WERI-Rb-1 (cell line): ENCODE results near the gene MZT2B.
"Not testable (repeated sequence)": the region's sequence is repeated elsewhere in the genome, so short reads cannot be mapped to it uniquely, and the experiment has no call there.

Source experiments
- DNase-seq: peaks from one replicate; pipeline ENCODE4 v3.0.0-alpha.2; 2020
- H3K27ac ChIP-seq: fragments of 250-450 bp; sonication (Bioruptor Pico); 2 replicates; pipeline ENCODE4 v1.5.1; 2020; ENCODE audit warnings: mild to moderate bottlenecking, moderate library complexity
- H3K27me3 ChIP-seq: fragments of 250-450 bp; sonication (Bioruptor Pico); 2 replicates; pipeline ENCODE4 v1.5.1; 2021; ENCODE audit warnings: mild to moderate bottlenecking, low read depth, moderate library complexity; ENCODE audit not compliant: insufficient read depth, severe bottlenecking
- H3K36me3 ChIP-seq: fragments of 250-450 bp; sonication (Bioruptor Pico); 2 replicates; pipeline ENCODE4 v1.5.1; 2020; ENCODE audit warnings: mild to moderate bottlenecking, moderate library complexity
- H3K4me3 ChIP-seq: 2 replicates; pipeline ENCODE4 v1.5.1; 2011; ENCODE audit warnings: low read depth, mild to moderate bottlenecking, control low read depth, low read length
- H3K9me3 ChIP-seq: fragments of 250-450 bp; sonication (Bioruptor Pico); 2 replicates; pipeline ENCODE4 v1.5.1; 2021; ENCODE audit warnings: mild to moderate bottlenecking, moderate library complexity; ENCODE audit not compliant: severe bottlenecking
- CTCF ChIP-seq: IDR thresholded peaks from 2 replicates; pipeline ENCODE4 v1.5.1; 2011; ENCODE audit warnings: low read depth, mild to moderate bottlenecking, control low read depth, inconsistent platforms, low read length

Gene MZT2B

DNA sequence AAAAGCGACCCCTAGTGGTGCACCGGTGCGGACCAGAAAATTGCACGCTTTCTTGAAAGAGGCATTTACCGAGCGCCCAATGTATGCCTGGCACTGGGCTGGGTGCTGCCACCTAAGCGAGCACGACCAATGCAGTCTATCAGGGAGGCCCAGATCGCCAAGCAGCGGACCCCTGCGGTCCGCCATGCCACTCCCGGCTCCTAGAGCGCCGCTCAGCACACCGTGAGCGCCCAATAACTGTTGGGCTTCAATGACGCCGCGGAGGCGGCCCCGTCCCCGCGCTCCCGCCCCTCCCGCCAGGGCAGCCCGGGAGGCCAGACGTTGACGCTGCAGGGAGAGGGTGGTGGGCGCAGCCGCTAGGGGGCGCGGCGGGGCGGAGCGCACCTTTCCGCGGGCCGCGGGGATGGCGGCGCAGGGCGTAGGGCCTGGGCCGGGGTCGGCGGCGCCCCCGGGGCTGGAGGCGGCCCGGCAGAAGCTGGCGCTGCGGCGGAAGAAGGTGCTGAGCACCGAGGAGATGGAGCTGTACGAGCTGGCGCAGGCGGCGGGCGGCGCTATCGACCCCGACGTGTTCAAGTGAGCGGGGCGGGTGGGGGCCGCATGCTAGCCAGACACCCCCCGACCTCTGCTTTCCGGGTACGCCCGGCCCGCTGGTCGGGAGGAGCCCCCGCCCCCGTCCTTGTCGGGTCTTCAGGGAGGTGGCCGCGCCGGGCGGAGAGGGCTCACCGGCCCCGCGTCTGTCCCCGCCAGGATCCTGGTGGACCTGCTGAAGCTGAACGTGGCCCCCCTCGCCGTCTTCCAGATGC lies at the start of gene MZT2B:
Gene MZT2B (plus strand): TSS at position 383 of the 803 bp plus-strand sequence. CDS start 21 bp downstream, at position 404.
- TF ChIP-seq CTCF, result peak; percentile 71
- peak within 1 kb of the TSS; percentile 95 for H3K27ac ChIP-seq

DNA sequence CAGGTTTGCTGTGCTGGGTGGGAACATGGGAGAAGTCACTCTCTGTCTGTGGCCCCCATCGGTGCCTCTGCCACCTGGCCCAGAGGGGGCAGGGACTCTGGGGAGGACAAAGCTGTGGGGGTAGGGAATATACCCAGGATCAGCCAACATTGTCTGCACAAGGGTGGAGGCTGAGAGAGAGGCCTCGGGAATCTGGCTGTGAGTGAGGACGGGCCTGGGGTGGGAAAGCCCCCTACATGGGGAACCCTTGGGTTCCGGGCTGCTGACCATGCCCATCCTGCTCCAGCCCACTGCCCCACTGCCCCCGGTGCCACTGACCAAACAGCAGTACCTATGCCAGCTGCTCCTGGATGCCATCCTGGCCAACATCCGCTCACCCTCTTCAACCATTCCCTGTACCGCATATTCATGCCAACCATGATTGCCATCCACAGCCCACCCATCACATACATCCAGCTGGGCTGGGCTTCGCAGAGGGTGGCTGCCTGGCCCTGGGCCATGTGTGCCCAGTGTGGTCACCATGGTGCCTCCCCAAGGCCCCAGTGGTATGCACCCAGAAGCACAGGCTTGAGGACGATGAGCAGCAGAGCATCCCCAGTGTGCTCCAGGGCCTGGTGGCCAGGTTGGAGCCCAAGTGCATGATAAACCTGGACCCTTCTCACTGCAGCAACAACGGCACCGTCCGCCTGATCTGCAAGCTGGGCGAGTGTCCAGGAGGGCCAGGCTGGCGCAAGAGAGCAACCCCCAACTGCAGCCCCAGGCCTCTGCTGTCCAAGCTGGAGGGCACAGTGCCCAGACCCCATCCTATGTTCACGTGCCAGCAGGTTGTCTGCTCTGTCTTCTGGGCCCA lies 46.1 kb upstream of the MZT2B start:
- no peak overlapping the region for H3K27ac ChIP-seq
- no peaks in the 10 kb centered on the region for H3K36me3 ChIP-seq
- no peak for TF ChIP-seq CTCF
- no peak for DNase-seq
- no peak overlapping the region for H3K4me3 ChIP-seq
- H3K9me3 ChIP-seq, result no peaks in the 10 kb centered on the region
- no peaks in the 10 kb centered on the region for H3K27me3 ChIP-seq

More for the DNA sequence above, at the start of gene MZT2B:
- H3K9me3 ChIP-seq, H3K27me3 ChIP-seq: not testable (repeated sequence)
- Histone ChIP-seq H3K36me3 (peaks cover 11% of the 10 kb centered on the region), H3K4me3 (peak within 1 kb of the TSS; percentile 90)
- DNase-seq, result peak; percentile 89

GRCh38 chr2:130136546-130136945 lies 45.5 kb upstream of the MZT2B start:
- not testable (repeated sequence) for H3K27ac ChIP-seq, H3K27me3 ChIP-seq, H3K36me3 ChIP-seq, DNase-seq, H3K9me3 ChIP-seq, H3K4me3 ChIP-seq

DNA sequence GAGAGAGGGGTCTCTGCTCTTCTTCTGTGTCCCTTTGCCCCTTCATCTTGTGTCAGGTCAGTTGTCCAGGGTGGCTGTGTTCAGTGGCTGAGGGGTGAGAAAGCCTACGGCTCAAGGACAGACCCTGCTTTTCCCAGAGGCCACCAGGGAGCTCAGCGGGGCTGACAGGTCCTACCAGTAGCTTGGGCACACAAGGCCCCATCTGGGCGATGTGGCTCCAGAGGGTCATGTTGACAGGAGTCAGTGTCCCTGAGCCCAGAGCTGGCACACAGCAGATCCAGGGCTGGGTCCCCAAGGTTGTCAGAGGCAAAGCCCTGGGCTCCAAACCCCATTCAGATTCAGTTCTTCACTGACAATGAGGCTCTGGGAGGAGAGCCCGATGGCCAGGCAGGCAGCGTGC lies 44.9 kb upstream of the MZT2B start:
- H3K27ac ChIP-seq, DNase-seq, H3K27me3 ChIP-seq, H3K4me3 ChIP-seq, H3K36me3 ChIP-seq, H3K9me3 ChIP-seq: not testable (repeated sequence)

DNA sequence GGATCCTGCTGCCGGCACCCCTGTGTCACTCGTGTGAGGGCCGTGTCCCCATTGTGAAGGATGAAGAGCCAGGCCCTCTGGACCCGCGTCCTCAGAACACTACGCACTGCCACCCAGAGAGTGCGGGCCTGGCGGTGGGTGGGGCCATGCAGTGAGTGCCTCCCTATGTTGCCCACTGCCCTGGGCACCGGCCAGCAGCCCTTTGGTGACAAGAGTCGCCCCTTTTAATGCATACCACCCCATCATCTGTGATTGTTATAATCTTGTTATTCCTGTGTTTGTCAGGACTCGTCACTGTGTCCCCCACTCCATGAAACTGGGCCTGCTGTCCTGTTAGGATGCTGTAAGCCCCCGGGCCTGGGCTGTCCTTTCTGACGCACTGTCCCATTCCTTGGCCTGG lies 43.7 kb upstream of the MZT2B start:
- not testable (repeated sequence) for H3K36me3 ChIP-seq, H3K4me3 ChIP-seq, DNase-seq, H3K27ac ChIP-seq, H3K9me3 ChIP-seq, H3K27me3 ChIP-seq

- not testable (repeated sequence) for H3K36me3 ChIP-seq, H3K27me3 ChIP-seq, H3K27ac ChIP-seq, H3K9me3 ChIP-seq, H3K4me3 ChIP-seq, DNase-seq
Measured at GRCh38 chr2:130138841-130139251, 43.2 kb upstream of the MZT2B start.

DNA sequence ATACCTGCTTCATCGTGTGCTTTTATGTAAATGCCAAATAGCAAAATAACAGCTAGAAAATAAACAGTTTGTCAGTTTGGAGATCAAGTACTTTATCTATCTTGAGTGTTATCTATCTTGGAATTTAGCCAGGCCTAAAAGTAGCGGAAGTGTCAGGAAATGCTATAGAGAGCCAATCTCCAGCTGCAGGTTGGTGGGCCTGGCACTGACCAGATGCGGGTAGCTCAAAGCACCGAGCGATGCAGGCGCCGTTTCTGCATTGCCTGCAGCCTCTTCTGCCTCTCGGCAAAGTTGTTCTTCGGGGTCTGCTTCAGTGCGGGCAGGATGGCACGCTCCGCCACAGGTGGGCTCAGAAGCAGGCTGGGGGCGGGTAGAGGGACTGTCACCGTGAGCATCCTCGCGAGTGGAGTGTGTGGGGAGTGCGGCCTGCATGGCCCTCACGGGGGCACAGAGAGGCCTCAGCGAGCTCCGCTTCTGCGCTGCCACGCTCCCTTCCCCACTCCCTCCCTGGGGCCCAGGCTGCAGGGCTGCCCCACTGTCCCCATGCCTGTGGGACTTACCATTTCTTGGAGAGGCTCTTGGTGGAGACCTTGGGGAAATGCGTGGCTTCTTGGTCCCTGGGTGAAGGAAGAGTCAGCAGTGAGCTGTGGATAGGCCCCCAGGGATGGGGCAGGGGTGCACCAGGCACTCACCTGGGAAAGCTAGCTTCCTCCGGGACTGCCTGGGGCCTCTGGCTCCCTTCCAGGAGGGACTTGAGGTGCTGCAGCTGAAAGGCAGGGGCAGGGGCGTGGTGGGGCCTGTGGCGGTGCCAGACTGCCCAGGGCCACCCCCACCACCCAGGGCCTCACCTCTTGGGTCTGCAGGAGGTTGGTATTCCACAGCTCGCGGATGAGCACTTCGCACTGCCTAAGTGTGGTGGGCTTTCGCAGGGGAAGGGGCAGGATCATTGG lies 42.5 kb upstream of the MZT2B start:
- H3K4me3 ChIP-seq, H3K27me3 ChIP-seq, DNase-seq, H3K9me3 ChIP-seq, H3K36me3 ChIP-seq, H3K27ac ChIP-seq: not testable (repeated sequence)

GRCh38 chr2:130140516-130140915 lies 41.5 kb upstream of the MZT2B start:
- DNase-seq, H3K36me3 ChIP-seq, H3K4me3 ChIP-seq, H3K27ac ChIP-seq, H3K9me3 ChIP-seq, H3K27me3 ChIP-seq: not testable (repeated sequence)

GRCh38 chr2:130141002-130141401 lies 41.1 kb upstream of the MZT2B start:
- H3K36me3 ChIP-seq, H3K27me3 ChIP-seq, H3K4me3 ChIP-seq, DNase-seq, H3K9me3 ChIP-seq, H3K27ac ChIP-seq: not testable (repeated sequence)

DNA sequence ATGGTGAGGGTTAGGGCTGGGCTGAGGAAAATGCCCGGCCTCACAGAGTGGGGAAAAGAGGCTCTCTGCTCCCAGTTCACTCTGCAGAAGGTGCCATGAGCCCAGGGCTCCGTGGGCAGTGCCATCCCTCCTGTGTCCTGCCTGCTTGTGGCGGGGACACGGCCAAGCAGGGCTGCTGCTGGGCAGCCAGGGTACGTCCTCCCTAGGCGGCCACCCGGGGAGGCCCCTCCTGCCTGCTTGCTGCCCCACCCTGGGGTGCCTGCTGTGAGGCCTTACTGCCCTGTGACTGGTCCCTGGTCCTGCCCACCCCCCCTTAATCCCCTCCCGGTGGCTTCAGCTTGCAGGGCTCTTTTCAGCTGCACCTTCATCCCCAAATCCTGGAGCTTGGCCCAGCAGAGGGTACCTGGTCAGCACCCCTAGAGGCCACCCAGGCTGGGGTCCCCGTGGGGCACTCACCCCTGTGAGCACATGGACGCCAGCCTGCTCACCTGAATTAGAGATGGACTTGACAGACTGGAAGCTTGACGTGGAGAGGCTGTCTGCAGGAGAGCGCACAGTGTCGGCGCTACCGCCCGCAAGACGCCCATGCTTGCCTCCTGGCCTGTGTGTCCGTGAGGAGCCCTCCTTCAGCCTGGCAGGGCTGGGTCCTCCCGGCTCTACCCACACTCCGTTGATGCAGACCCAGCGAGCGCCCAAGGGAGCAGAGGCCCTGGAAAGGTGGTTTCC lies 40.3 kb upstream of the MZT2B start:
- H3K4me3 ChIP-seq, H3K9me3 ChIP-seq, DNase-seq, H3K27me3 ChIP-seq, H3K27ac ChIP-seq, H3K36me3 ChIP-seq: not testable (repeated sequence)
